Cardiac muscle cell (in vitro differentiated cells and primary cell): ENCODE results near the gene HMCN1. TPM values are rescaled to one million over a fixed set of nuclear protein-coding genes. Genes with fewer than 3 reads are reported as not detected.
A peak's percentile ranks its signal among the peaks of the same experiment; 100 is the strongest.

Experiments
- DNase-seq, 2 donors: peaks; one replicate each; pipeline versions ENCODE4 v3.0.0 to v3.0.0-alpha.2; 2010 to 2017; ENCODE audit warnings: low read depth in 1 of 2, low spot score in 1 of 2
- H3K27ac ChIP-seq: fragments of 200-600 bp; sonication (generic); 2 replicates; pipeline ENCODE4 v1.5.1; 2016
- H3K27me3 ChIP-seq: fragments of 200-600 bp; sonication (generic); 2 replicates; pipeline ENCODE4 v1.6.0; 2016; ENCODE audit warnings: control low read depth
- H3K36me3 ChIP-seq: fragments of 200-600 bp; sonication (generic); 2 replicates; pipeline ENCODE4 v1.5.1; 2016; ENCODE audit warnings: control low read depth
- H3K4me1 ChIP-seq: fragments of 200-600 bp; sonication (generic); 2 replicates; pipeline ENCODE4 v1.8.1; 2017; ENCODE audit warnings: low read depth, mild to moderate bottlenecking, mixed run types
- H3K4me3 ChIP-seq: fragments of 200-600 bp; sonication (generic); 2 replicates; pipeline ENCODE4 v1.5.1; 2016; ENCODE audit warnings: mild to moderate bottlenecking
- H3K9me3 ChIP-seq: fragments of 200-600 bp; sonication (generic); 2 replicates; pipeline ENCODE4 v1.5.1; 2017; ENCODE audit warnings: low read depth, mild to moderate bottlenecking, control low read depth
- CTCF ChIP-seq: IDR thresholded peaks from 2 replicates; pipeline ENCODE4 v1.5.1; 2012; ENCODE audit warnings: low read depth, mild to moderate bottlenecking, low read length
- polyA plus RNA-seq: library from polyadenylated mRNA; unstranded; fragments of >200 nt; fragmentation: Nextera tagmentation; extraction: Ambion mirVana; gene quantifications from 2 replicates; pipeline ENCODE4 v1.2.1, GENCODE V29; 2016
- total RNA-seq: library from RNA; depleted of rRNA; stranded (reverse); fragments of >200 nt; gene quantifications from 2 replicates; pipeline ENCODE4 v1.2.3, GENCODE V29; 2016

Gene HMCN1
- total and polyA plus RNA-seq, 2 experiments from 2014 or later: 4.9 to 28.5 TPM

- H3K4me3 ChIP-seq: no peak overlapping the region
- DNase-seq: no peak
- no peak for TF ChIP-seq CTCF
- no peaks in the 10 kb centered on the region for H3K36me3 ChIP-seq
- no peaks in the 10 kb centered on the region for H3K9me3 ChIP-seq
- peak overlapping the region; percentile 12 for H3K27ac ChIP-seq
- peaks cover 37% of the 10 kb centered on the region for H3K4me1 ChIP-seq
- no peaks in the 10 kb centered on the region for H3K27me3 ChIP-seq
These were observed 51.4 kb downstream of the HMCN1 start for GRCh38 chr1:185785586-185785985.

DNA sequence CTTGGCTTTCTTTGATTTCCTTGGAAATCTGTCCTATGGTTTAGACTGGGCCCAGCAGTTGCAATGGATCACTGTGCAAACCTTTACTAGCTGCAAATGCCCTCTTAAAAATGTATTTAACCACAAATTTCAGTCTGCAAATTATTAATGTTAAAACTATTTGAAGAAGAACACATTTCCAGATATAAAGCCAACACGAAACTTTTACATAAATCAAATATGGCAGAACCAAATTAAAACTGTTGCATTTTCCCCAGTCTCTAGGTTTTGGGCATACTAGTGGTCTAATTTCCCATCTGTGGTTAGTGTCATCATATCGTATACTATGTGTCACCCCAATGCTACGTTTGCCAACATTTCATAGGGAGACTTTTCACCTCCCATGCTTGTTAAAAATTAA, 52.3 kb downstream of the HMCN1 start:
- peaks cover 45% of the 10 kb centered on the region for H3K4me1 ChIP-seq
- no peak for DNase-seq
- no peaks in the 10 kb centered on the region for H3K27me3 ChIP-seq
- H3K36me3 ChIP-seq: no peaks in the 10 kb centered on the region
- H3K4me3 ChIP-seq: no peak overlapping the region
- H3K27ac ChIP-seq: no peak overlapping the region
- TF ChIP-seq CTCF: no peak
- no peaks in the 10 kb centered on the region for H3K9me3 ChIP-seq

DNA sequence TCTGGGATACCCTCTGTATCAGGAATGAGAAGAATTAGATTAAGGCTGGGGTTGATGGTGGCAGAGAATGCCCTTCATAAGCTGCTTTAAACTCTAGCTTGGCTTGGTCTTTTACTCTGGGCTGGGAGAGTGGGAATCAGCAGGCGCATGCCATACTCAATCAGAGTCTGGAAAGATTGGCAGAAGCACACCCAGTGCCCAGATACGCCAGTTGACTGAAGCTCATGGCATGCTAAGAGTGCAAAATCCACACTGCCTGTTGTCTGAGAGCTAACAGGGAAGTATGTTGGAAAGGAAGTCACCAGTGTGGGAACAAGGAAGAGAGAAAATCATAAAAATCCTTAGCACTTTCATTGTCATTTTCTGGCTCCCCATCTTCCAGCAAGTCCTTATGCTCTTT, 53.0 kb downstream of the HMCN1 start:
- H3K4me1 ChIP-seq: peaks cover 45% of the 10 kb centered on the region
- no peak overlapping the region for H3K4me3 ChIP-seq
- no peaks in the 10 kb centered on the region for H3K27me3 ChIP-seq
- peak overlapping the region; percentile 90 for H3K27ac ChIP-seq
- TF ChIP-seq CTCF: no peak
- H3K9me3 ChIP-seq: no peaks in the 10 kb centered on the region
- no peak for DNase-seq
- no peaks in the 10 kb centered on the region for H3K36me3 ChIP-seq

- H3K27me3 ChIP-seq: no peaks in the 10 kb centered on the region
- DNase-seq: no peak
- H3K4me1 ChIP-seq: peaks cover 45% of the 10 kb centered on the region
- TF ChIP-seq CTCF: no peak
- H3K36me3 ChIP-seq: no peaks in the 10 kb centered on the region
- no peaks in the 10 kb centered on the region for H3K9me3 ChIP-seq
- H3K4me3 ChIP-seq: no peak overlapping the region
- H3K27ac ChIP-seq: peak overlapping the region; percentile 90
These were observed 54.2 kb downstream of the HMCN1 start for GRCh38 chr1:185788386-185788785.

DNA sequence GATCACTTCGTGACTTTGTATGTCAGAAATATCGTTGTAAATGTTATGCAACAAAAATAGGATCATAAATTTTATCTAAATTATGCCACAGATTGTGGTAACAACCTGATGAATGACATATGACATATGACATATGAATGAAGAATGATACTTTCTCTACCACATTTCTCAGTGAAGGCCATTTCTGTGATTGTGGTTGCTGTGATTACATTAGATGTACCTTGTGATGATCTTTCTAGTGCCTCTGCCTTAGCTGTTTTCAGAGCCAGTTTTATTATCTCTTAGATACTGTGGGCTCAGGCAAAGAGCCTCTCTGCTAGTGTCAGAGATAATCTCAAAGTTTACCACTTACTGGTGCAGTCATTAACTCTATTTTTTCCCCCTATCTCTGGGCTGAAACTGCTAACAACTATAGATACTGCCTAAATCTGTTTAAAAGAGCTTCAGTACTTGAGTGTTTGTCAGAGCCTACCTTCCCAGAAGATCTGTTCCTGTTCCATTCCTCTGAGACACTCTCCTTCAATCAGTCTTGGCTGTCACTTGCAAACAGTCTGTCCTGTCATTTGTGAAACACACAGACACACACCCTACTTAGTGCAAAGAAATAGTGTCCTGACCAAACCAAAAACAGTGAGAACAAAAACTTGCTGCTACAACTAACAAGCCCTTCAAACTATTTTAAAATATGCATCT, 55.5 kb downstream of the HMCN1 start:
- Histone ChIP-seq H3K36me3 (no peaks in the 10 kb centered on the region), H3K27ac (peak overlapping the region; percentile 90), H3K4me1 (peaks cover 45% of the 10 kb centered on the region), H3K4me3 (no peak overlapping the region), H3K9me3 (no peaks in the 10 kb centered on the region), H3K27me3 (no peaks in the 10 kb centered on the region)
- no peak for DNase-seq
- TF ChIP-seq CTCF: no peak
